Effector memory CD4-positive, alpha-beta T cell (primary cell): ENCODE data around the gene ATRNL1.

Source experiments
- DNase-seq, 3 donors: peaks; one replicate each; pipeline ENCODE4 v3.0.0-alpha.2; 2020
- H3K27ac ChIP-seq: 2 replicates; pipeline ENCODE4 v1.7.0; 2013; ENCODE audit warnings: mild to moderate bottlenecking, low read length, moderate library complexity; ENCODE audit not compliant: insufficient read depth, poor library complexity, severe bottlenecking
- H3K27me3 ChIP-seq: replicated peaks from 2 replicates; pipeline ENCODE4 v1.7.0; 2013; ENCODE audit warnings: mild to moderate bottlenecking, low read length; ENCODE audit not compliant: insufficient read depth, control insufficient read depth, poor library complexity, severe bottlenecking
- H3K36me3 ChIP-seq: 2 replicates; pipeline ENCODE4 v1.7.0; 2013; ENCODE audit warnings: mild to moderate bottlenecking, low read length, moderate library complexity; ENCODE audit not compliant: control insufficient read depth, insufficient read depth
- H3K4me1 ChIP-seq: 2 replicates; pipeline ENCODE4 v1.7.0; 2013; ENCODE audit warnings: low read length, mild to moderate bottlenecking; ENCODE audit not compliant: control insufficient read depth, insufficient read depth, poor library complexity, severe bottlenecking
- H3K4me3 ChIP-seq: 2 replicates; pipeline ENCODE4 v1.7.0; 2013; ENCODE audit warnings: low read length, low read depth, mild to moderate bottlenecking; ENCODE audit not compliant: insufficient read depth, poor library complexity, severe bottlenecking
- H3K9me3 ChIP-seq: 2 replicates; pipeline ENCODE4 v1.7.0; 2013; ENCODE audit warnings: mild to moderate bottlenecking, low read length, moderate library complexity; ENCODE audit not compliant: control insufficient read depth

The ATRNL1 gene

GRCh38 chr10:115909962-115910731 is 817.0 kb downstream of the ATRNL1 start:
- Histone ChIP-seq H3K4me1 (no peaks in the 10 kb centered on the region), H3K27ac (no peak overlapping the region), H3K27me3 (no peaks in the 10 kb centered on the region), H3K36me3 (no peaks in the 10 kb centered on the region), H3K4me3 (no peak overlapping the region), H3K9me3 (no peaks in the 10 kb centered on the region)
- no peak for DNase-seq

GRCh38 chr10:115914475-115914874 is 821.3 kb downstream of the ATRNL1 start:
- H3K27ac ChIP-seq = no peak overlapping the region
- H3K36me3 ChIP-seq = no peaks in the 10 kb centered on the region
- H3K4me1 ChIP-seq = no peaks in the 10 kb centered on the region
- no peaks in the 10 kb centered on the region for H3K9me3 ChIP-seq
- H3K4me3 ChIP-seq = no peak overlapping the region
- no peak for DNase-seq
- no peaks in the 10 kb centered on the region for H3K27me3 ChIP-seq

GRCh38 chr10:115915429-115915828 is 822.3 kb downstream of the ATRNL1 start:
- H3K4me3 ChIP-seq = no peak overlapping the region
- DNase-seq = no peak
- no peaks in the 10 kb centered on the region for H3K36me3 ChIP-seq
- H3K27ac ChIP-seq = no peak overlapping the region
- no peaks in the 10 kb centered on the region for H3K27me3 ChIP-seq
- H3K9me3 ChIP-seq = no peaks in the 10 kb centered on the region
- H3K4me1 ChIP-seq = no peaks in the 10 kb centered on the region

GRCh38 chr10:115918812-115919211 is 825.6 kb downstream of the ATRNL1 start:
- Histone ChIP-seq H3K4me3 (no peak overlapping the region), H3K4me1 (no peaks in the 10 kb centered on the region), H3K36me3 (no peaks in the 10 kb centered on the region), H3K9me3 (no peaks in the 10 kb centered on the region), H3K27ac (no peak overlapping the region), H3K27me3 (no peaks in the 10 kb centered on the region)
- no peak for DNase-seq

GRCh38 chr10:115921795-115922194 is 828.6 kb downstream of the ATRNL1 start:
- Histone ChIP-seq H3K9me3 (no peaks in the 10 kb centered on the region), H3K4me1 (no peaks in the 10 kb centered on the region), H3K27ac (no peak overlapping the region), H3K27me3 (no peaks in the 10 kb centered on the region), H3K36me3 (no peaks in the 10 kb centered on the region), H3K4me3 (no peak overlapping the region)
- no peak for DNase-seq

- Histone ChIP-seq H3K27ac (no peak overlapping the region), H3K9me3 (no peaks in the 10 kb centered on the region), H3K4me1 (no peaks in the 10 kb centered on the region), H3K4me3 (no peak overlapping the region), H3K36me3 (no peaks in the 10 kb centered on the region), H3K27me3 (no peaks in the 10 kb centered on the region)
- DNase-seq = no peak
Measured at GRCh38 chr10:115931309-115931708, 838.1 kb downstream of the ATRNL1 start.

- Histone ChIP-seq H3K27ac (no peak overlapping the region), H3K27me3 (no peaks in the 10 kb centered on the region), H3K4me3 (no peak overlapping the region), H3K9me3 (no peaks in the 10 kb centered on the region), H3K36me3 (no peaks in the 10 kb centered on the region), H3K4me1 (no peaks in the 10 kb centered on the region)
- no peak for DNase-seq
Measured at GRCh38 chr10:115932099-115932498, 838.9 kb downstream of the ATRNL1 start.

GRCh38 chr10:115933098-115933497 is 839.9 kb downstream of the ATRNL1 start:
- Histone ChIP-seq H3K36me3 (no peaks in the 10 kb centered on the region), H3K4me3 (no peak overlapping the region)

GRCh38 chr10:115935731-115936130 is 842.6 kb downstream of the ATRNL1 start:
- Histone ChIP-seq H3K27ac (no peak overlapping the region), H3K4me3 (no peak overlapping the region), H3K36me3 (no peaks in the 10 kb centered on the region), H3K9me3 (no peaks in the 10 kb centered on the region), H3K27me3 (no peaks in the 10 kb centered on the region), H3K4me1 (no peaks in the 10 kb centered on the region)
- DNase-seq = no peak

More at GRCh38 chr10:115933098-115933497, 839.9 kb downstream of the ATRNL1 start:
- Histone ChIP-seq H3K4me1 (no peaks in the 10 kb centered on the region), H3K27ac (no peak overlapping the region), H3K9me3 (no peaks in the 10 kb centered on the region), H3K27me3 (no peaks in the 10 kb centered on the region)
- no peak for DNase-seq

GRCh38 chr10:115936926-115937767 is 844.0 kb downstream of the ATRNL1 start:
- Histone ChIP-seq H3K36me3 (no peaks in the 10 kb centered on the region), H3K9me3 (no peaks in the 10 kb centered on the region), H3K27ac (no peak overlapping the region), H3K4me3 (no peak overlapping the region), H3K27me3 (no peaks in the 10 kb centered on the region), H3K4me1 (no peaks in the 10 kb centered on the region)
- DNase-seq = no peak
